IPS-NIHi11 (cell line): ENCODE measurements around the gene ZSWIM4.
"Not testable (repeated sequence)": the region's sequence is repeated elsewhere in the genome, so short reads cannot be mapped to it uniquely, and the experiment has no call there.

Experiments used
- DNase-seq: peaks from one replicate; pipeline ENCODE4 v3.0.0; 2012; ENCODE audit warnings: mixed read lengths, low spot score

Gene ZSWIM4

GRCh38 chr19:13794757-13795589 is at the start of gene ZSWIM4:
Gene ZSWIM4, plus strand, starts transcription at chr19:13795443. Its CDS starts 206 bp downstream, at chr19:13795649.
- peak; percentile 95 for DNase-seq

GRCh38 chr19:13747098-13747453 is 48.2 kb upstream of the ZSWIM4 start:
- no peak for DNase-seq

GRCh38 chr19:13748169-13748828 is 46.9 kb upstream of the ZSWIM4 start:
- DNase-seq = no peak

- DNase-seq = no peak
Measured at GRCh38 chr19:13751436-13751835, 43.8 kb upstream of the ZSWIM4 start.

- not testable (repeated sequence) for DNase-seq
Measured at GRCh38 chr19:13753622-13754021, 41.6 kb upstream of the ZSWIM4 start.

- DNase-seq = no peak
Measured at GRCh38 chr19:13756210-13756609, 39.0 kb upstream of the ZSWIM4 start.

GRCh38 chr19:13757805-13758772 is 37.2 kb upstream of the ZSWIM4 start:
- DNase-seq = no peak

GRCh38 chr19:13758795-13759194 is 36.4 kb upstream of the ZSWIM4 start:
- DNase-seq = no peak

- DNase-seq = no peak
Measured at GRCh38 chr19:13761423-13761822, 33.8 kb upstream of the ZSWIM4 start.

GRCh38 chr19:13762635-13763235 is 32.5 kb upstream of the ZSWIM4 start:
- peak; percentile 23 for DNase-seq

- no peak for DNase-seq
Measured at GRCh38 chr19:13763265-13763664, 32.0 kb upstream of the ZSWIM4 start.

- peak; percentile 91 for DNase-seq
Measured at GRCh38 chr19:13764101-13764807, 31.0 kb upstream of the ZSWIM4 start, which contains the start of gene MRI1. Gene MRI1, plus strand, starts transcription at chr19:13764522. Its CDS starts 67 bp downstream, at chr19:13764589.

GRCh38 chr19:13764821-13765394 is 30.3 kb upstream of the ZSWIM4 start:
- DNase-seq = peak; percentile 53

- peak; percentile 52 for DNase-seq
Measured at GRCh38 chr19:13765395-13766094, 29.7 kb upstream of the ZSWIM4 start.

- DNase-seq = no peak
Measured at GRCh38 chr19:13766095-13766481, 29.2 kb upstream of the ZSWIM4 start.

GRCh38 chr19:13768510-13768909 is 26.7 kb upstream of the ZSWIM4 start:
- no peak for DNase-seq

- DNase-seq = no peak
Measured at GRCh38 chr19:13770013-13770635, 25.1 kb upstream of the ZSWIM4 start.

GRCh38 chr19:13774217-13775191 is 20.7 kb upstream of the ZSWIM4 start, which contains the start of gene C19orf53:
Gene C19orf53, plus strand, starts transcription at chr19:13774456. Its CDS starts 22 bp downstream, at chr19:13774478.
- peak; percentile 93 for DNase-seq
